Occipital lobe (tissue), 2 donors: ENCODE results near the gene RPL7A. TPM values are rescaled to one million over a fixed set of nuclear protein-coding genes. Genes with fewer than 3 reads are reported as not detected.
"Not testable (repeated sequence)": the region's sequence is repeated elsewhere in the genome, so short reads cannot be mapped to it uniquely, and the experiment has no call there.

Source experiments
- DNase-seq: peaks from one replicate; lab custom pipeline; 2025; lab: John Stamatoyannopoulos, UW
- total RNA-seq: library from RNA; depleted of rRNA; stranded (reverse); fragments of >200 nt; gene quantifications from one replicate; pipeline ENCODE4 v1.2.3, GENCODE V29; 2014

The RPL7A gene
- total RNA-seq, 1 donor from 2014 or later, result 1,058 TPM

- no peak for DNase-seq
Observed at GRCh38 chr9:133327834-133328484, 20.1 kb upstream of the RPL7A start.

- DNase-seq, result not testable (repeated sequence)
Observed at GRCh38 chr9:133329306-133330156, 18.5 kb upstream of the RPL7A start.

GRCh38 chr9:133331221-133331620 is 16.8 kb upstream of the RPL7A start:
- DNase-seq, result no peak

GRCh38 chr9:133331641-133332380 is 16.2 kb upstream of the RPL7A start:
- no peak for DNase-seq

GRCh38 chr9:133332381-133332730 is 15.7 kb upstream of the RPL7A start:
- DNase-seq, result no peak

GRCh38 chr9:133333011-133333410 is 15.0 kb upstream of the RPL7A start:
- DNase-seq, result no peak

- DNase-seq, result no peak
Observed at GRCh38 chr9:133333566-133333965, 14.5 kb upstream of the RPL7A start.

GRCh38 chr9:133334161-133334560 is 13.9 kb upstream of the RPL7A start:
- DNase-seq, result no peak

- not testable (repeated sequence) for DNase-seq
Observed at GRCh38 chr9:133334888-133335287, 13.1 kb upstream of the RPL7A start.

GRCh38 chr9:133335924-133336811 is 11.8 kb upstream of the RPL7A start, which contains the start of gene SURF6:
Gene SURF6 (minus strand): TSS chr9:133336188. CDS start chr9:133336132, 56 bp downstream.
- peak; percentile 89 for DNase-seq

- no peak for DNase-seq
Observed at GRCh38 chr9:133339641-133340040, 8.4 kb upstream of the RPL7A start.

GRCh38 chr9:133340256-133340655 is 7.8 kb upstream of the RPL7A start:
- DNase-seq, result no peak

- no peak for DNase-seq
Observed at GRCh38 chr9:133340916-133341315, 7.1 kb upstream of the RPL7A start.

- DNase-seq, result no peak
Observed at GRCh38 chr9:133341369-133342068, 6.5 kb upstream of the RPL7A start.

GRCh38 chr9:133342069-133342406 is 6.0 kb upstream of the RPL7A start:
- no peak for DNase-seq

- DNase-seq, result no peak
Observed at GRCh38 chr9:133342570-133342969, 5.4 kb upstream of the RPL7A start.

GRCh38 chr9:133344071-133344470 is 3.9 kb upstream of the RPL7A start:
- no peak for DNase-seq

- DNase-seq, result no peak
Observed at GRCh38 chr9:133344979-133345378, 3.0 kb upstream of the RPL7A start.

- DNase-seq, result no peak
Observed at GRCh38 chr9:133345596-133345995, 2.4 kb upstream of the RPL7A start.

GRCh38 chr9:133346021-133346785 is 1.8 kb upstream of the RPL7A start:
- DNase-seq, result no peak
